ENCODE measurements around the gene OR5H2. TPM values are rescaled to one million over a fixed set of nuclear protein-coding genes. Genes with fewer than 3 reads are reported as not detected.

Gene OR5H2
- total RNA-seq, 1 donor from 2014 or later, result not detected

DNA sequence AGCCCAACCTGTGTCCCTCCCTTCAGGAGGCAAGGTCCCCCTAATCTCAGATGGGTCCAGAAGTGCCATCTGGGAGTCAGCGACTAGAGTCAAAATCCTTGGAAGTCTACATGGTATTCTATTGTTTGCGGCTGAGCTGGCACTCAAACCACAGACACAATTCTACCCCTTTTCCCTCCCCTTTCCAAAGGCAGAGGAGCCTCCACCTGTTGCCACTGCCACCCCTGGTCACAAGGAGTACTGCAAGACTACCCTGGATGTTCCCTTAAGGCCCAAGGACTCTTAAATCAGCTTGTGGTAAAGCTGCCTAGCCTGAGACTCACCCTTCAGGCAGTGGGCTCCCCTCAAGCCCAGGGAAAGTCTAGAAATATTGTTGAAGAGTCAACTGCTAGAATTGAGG, 22.6 kb upstream of the OR5H2 start:
- H3K27ac ChIP-seq, result no peak overlapping the region
- H3K4me1 ChIP-seq, result no peaks in the 10 kb centered on the region

GRCh38 chr3:98262046-98262445, 20.3 kb upstream of the OR5H2 start:
- DNase-seq, result no peak
- Histone ChIP-seq H3K9me3 (no peaks in the 10 kb centered on the region), H3K4me1 (no peaks in the 10 kb centered on the region), H3K36me3 (no peaks in the 10 kb centered on the region), H3K4me3 (no peak overlapping the region), H3K27me3 (ENCODE audit: low read depth) (no peaks in the 10 kb centered on the region), H3K27ac (no peak overlapping the region)
- ATAC-seq, result no peak
- intact Hi-C loops (cut with DNase I), result no loop called here
- TF ChIP-seq, protein P1, sequence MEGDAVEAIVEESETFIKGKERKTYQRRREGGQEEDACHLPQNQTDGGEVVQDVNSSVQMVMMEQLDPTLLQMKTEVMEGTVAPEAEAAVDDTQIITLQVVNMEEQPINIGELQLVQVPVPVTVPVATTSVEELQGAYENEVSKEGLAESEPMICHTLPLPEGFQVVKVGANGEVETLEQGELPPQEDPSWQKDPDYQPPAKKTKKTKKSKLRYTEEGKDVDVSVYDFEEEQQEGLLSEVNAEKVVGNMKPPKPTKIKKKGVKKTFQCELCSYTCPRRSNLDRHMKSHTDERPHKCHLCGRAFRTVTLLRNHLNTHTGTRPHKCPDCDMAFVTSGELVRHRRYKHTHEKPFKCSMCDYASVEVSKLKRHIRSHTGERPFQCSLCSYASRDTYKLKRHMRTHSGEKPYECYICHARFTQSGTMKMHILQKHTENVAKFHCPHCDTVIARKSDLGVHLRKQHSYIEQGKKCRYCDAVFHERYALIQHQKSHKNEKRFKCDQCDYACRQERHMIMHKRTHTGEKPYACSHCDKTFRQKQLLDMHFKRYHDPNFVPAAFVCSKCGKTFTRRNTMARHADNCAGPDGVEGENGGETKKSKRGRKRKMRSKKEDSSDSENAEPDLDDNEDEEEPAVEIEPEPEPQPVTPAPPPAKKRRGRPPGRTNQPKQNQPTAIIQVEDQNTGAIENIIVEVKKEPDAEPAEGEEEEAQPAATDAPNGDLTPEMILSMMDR (IDR thresholded peaks at IDR 0.05), result no peak

More for the DNA sequence above, 22.6 kb upstream of the OR5H2 start:
- intact Hi-C loops (cut with DNase I), result no loop called here
- no peak for ATAC-seq
- TF ChIP-seq, protein P1 (IDR thresholded peaks at IDR 0.05), result no peak
- H3K36me3 ChIP-seq, result no peaks in the 10 kb centered on the region
- no peaks in the 10 kb centered on the region for H3K27me3 ChIP-seq (ENCODE audit: low read depth)
- no peak for DNase-seq
- no peaks in the 10 kb centered on the region for H3K9me3 ChIP-seq
- no peak overlapping the region for H3K4me3 ChIP-seq

DNA sequence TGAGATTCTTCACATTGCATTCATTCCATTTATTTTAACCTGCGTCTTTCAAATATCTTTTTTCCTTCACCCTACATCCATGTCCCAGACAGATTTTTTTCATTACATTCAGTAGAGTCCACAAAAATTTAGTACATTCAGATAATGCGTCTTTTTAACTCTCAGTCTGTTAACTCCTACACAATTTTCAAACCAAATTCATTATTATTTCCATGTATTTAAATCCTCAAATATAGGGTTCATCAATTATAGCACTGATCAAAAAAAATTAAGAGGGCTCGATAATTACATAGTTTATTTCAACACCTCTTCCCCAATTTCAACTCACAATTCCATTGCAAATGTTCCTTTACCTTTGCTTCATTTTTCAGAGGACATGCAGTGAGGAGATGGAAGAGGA, 18.4 kb upstream of the OR5H2 start, which contains the start of gene OR5H6:
TSS of gene OR5H6 (plus strand) at position 301 of the 400 bp plus-strand sequence. CDS start at position 390, 89 bp downstream.
- H3K9me3 ChIP-seq, result no peaks in the 10 kb centered on the region
- TF ChIP-seq, protein P1 (IDR thresholded peaks at IDR 0.05), result no peak
- H3K27ac ChIP-seq, result no peak within 1 kb of the TSS
- H3K27me3 ChIP-seq (ENCODE audit: low read depth), result no peaks in the 10 kb centered on the region
- DNase-seq (no peak), ATAC-seq (no peak)
- H3K4me1 ChIP-seq, result no peaks in the 10 kb centered on the region
- intact Hi-C loops (cut with DNase I), result no loop called here
- H3K4me3 ChIP-seq, result no peak within 1 kb of the TSS
- no peaks in the 10 kb centered on the region for H3K36me3 ChIP-seq

- Histone ChIP-seq H3K4me1 (no peaks in the 10 kb centered on the region), H3K27ac (no peak overlapping the region), H3K4me3 (no peak overlapping the region), H3K9me3 (peaks cover 9% of the 10 kb centered on the region), H3K27me3 (ENCODE audit: low read depth) (no peaks in the 10 kb centered on the region), H3K36me3 (no peaks in the 10 kb centered on the region)
- DNase-seq, result no peak
- TF ChIP-seq, protein P1 (IDR thresholded peaks at IDR 0.05), result no peak
- ATAC-seq, result no peak
- intact Hi-C loops (cut with DNase I), result no loop called here
Observed at GRCh38 chr3:98269846-98270245, 12.5 kb upstream of the OR5H2 start.

DNA sequence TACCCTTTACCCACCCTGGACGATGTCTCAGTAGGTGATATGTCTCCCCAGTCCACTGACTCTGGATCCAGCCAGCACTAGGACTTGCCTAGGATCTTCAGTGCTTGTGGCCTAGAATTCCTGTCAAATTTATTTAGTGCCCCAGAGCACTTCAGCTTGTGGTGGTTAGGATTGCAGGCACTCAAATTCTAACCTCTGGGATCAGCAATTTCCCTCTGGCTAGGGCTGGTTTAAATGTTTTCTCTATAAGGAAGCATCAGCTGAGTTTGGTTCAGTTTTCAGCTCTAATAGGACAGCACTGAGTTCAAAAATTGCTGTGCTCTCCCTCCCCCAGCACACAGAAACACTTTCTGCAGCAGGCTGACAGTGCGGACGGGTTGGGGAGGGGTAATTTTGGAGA, 10.2 kb upstream of the OR5H2 start:
- TF ChIP-seq, protein P1 (IDR thresholded peaks at IDR 0.05), result no peak
- Histone ChIP-seq H3K9me3 (peaks cover 9% of the 10 kb centered on the region), H3K27ac (no peak overlapping the region), H3K4me1 (no peaks in the 10 kb centered on the region), H3K27me3 (ENCODE audit: low read depth) (no peaks in the 10 kb centered on the region), H3K36me3 (no peaks in the 10 kb centered on the region), H3K4me3 (no peak overlapping the region)
- ATAC-seq (no peak), DNase-seq (no peak)
- intact Hi-C loops (cut with DNase I), result no loop called here

GRCh38 chr3:98274914-98275313, 7.4 kb upstream of the OR5H2 start:
- H3K4me3 ChIP-seq, result no peak overlapping the region
- no peaks in the 10 kb centered on the region for H3K36me3 ChIP-seq
- no peaks in the 10 kb centered on the region for H3K27me3 ChIP-seq (ENCODE audit: low read depth)
- ATAC-seq (no peak), DNase-seq (no peak)
- peaks cover 5% of the 10 kb centered on the region for H3K9me3 ChIP-seq
- intact Hi-C loops (cut with DNase I), result no loop called here
- no peak overlapping the region for H3K27ac ChIP-seq
- H3K4me1 ChIP-seq, result no peaks in the 10 kb centered on the region
- TF ChIP-seq, protein P1 (IDR thresholded peaks at IDR 0.05), result no peak
